Stimulated activated CD4-positive, alpha-beta T cell treated with anti-CD3 and anti-CD28 coated beads, Interleukin-4, amount 100 ng/mL, for 48 hours (primary cell): ENCODE results near the gene ARAP3.

Experiments
- DNase-seq, 2 donors: peaks; one replicate each; pipeline ENCODE4 v3.0.0-alpha.2; 2020; ENCODE audit warnings: low read depth in 2 of 2

Gene ARAP3

GRCh38 chr5:141672071-141672840 lies 9.8 kb downstream of the ARAP3 start:
- no peak for DNase-seq

- DNase-seq: no peak
Observed at GRCh38 chr5:141669520-141669919, 12.5 kb downstream of the ARAP3 start.

- no peak for DNase-seq
Observed at GRCh38 chr5:141668601-141669265, 13.3 kb downstream of the ARAP3 start.

GRCh38 chr5:141665995-141666940 lies 15.8 kb downstream of the ARAP3 start:
- no peak for DNase-seq

- peak; percentile 61 to 64 for DNase-seq
Observed at GRCh38 chr5:141664733-141665461, 17.1 kb downstream of the ARAP3 start.

- no peak for DNase-seq
Observed at GRCh38 chr5:141663506-141663905, 18.5 kb downstream of the ARAP3 start.

- no peak for DNase-seq
Observed at GRCh38 chr5:141662028-141662427, 20.0 kb downstream of the ARAP3 start.

GRCh38 chr5:141657937-141658545 lies 24.0 kb downstream of the ARAP3 start:
- no peak for DNase-seq

GRCh38 chr5:141657404-141657803 lies 24.6 kb downstream of the ARAP3 start:
- DNase-seq: no peak

- DNase-seq: no peak
Observed at GRCh38 chr5:141656396-141656795, 25.6 kb downstream of the ARAP3 start.

- DNase-seq: no peak
Observed at GRCh38 chr5:141655020-141655419, 27.0 kb downstream of the ARAP3 start.

GRCh38 chr5:141654298-141654697 lies 27.7 kb downstream of the ARAP3 start:
- DNase-seq: no peak

GRCh38 chr5:141651728-141652105 lies 30.3 kb downstream of the ARAP3 start:
- DNase-seq: no peak

- DNase-seq: peak; percentile 80 to 85
Observed at GRCh38 chr5:141650851-141651727, 30.9 kb downstream of the ARAP3 start, which contains the start of gene FCHSD1. Gene FCHSD1 (minus strand): TSS chr5:141651418. CDS start chr5:141651368, 50 bp downstream.

- no peak for DNase-seq
Observed at GRCh38 chr5:141649972-141650371, 32.1 kb downstream of the ARAP3 start.

GRCh38 chr5:141649056-141649688 lies 32.9 kb downstream of the ARAP3 start:
- DNase-seq: no peak

- no peak for DNase-seq
Observed at GRCh38 chr5:141647851-141648250, 34.2 kb downstream of the ARAP3 start.

- no peak for DNase-seq
Observed at GRCh38 chr5:141647242-141647641, 34.8 kb downstream of the ARAP3 start.

- no peak for DNase-seq
Observed at GRCh38 chr5:141646026-141646425, 36.0 kb downstream of the ARAP3 start.
